Neural progenitor cell (in vitro differentiated cells): ENCODE measurements around the gene CREB3L2. TPM values are rescaled to one million over a fixed set of nuclear protein-coding genes. Genes with fewer than 3 reads are reported as not detected.

Experiments used
- DNase-seq: peaks from one replicate; pipeline ENCODE4 v3.0.0-alpha.2; 2016; ENCODE audit warnings: low spot score
- H2AFZ ChIP-seq: fragments of 200-600 bp; sonication (generic); replicated peaks from 2 replicates; pipeline ENCODE4 v1.6.1; 2016; ENCODE audit warnings: antibody characterized with exemption
- H3F3A ChIP-seq: fragments of 200-600 bp; sonication (generic); 2 replicates; pipeline ENCODE4 v1.6.1; 2016; ENCODE audit warnings: antibody characterized with exemption, low read depth
- H3K27ac ChIP-seq: fragments of 200-600 bp; sonication (generic); 2 replicates; pipeline ENCODE4 v1.5.1; 2016; ENCODE audit warnings: mild to moderate bottlenecking
- H3K27me3 ChIP-seq: fragments of 200-600 bp; sonication (generic); 2 replicates; pipeline ENCODE4 v1.6.1; 2016; ENCODE audit warnings: mild to moderate bottlenecking, moderate library complexity
- H3K36me3 ChIP-seq: fragments of 200-600 bp; sonication (generic); 2 replicates; pipeline ENCODE4 v1.5.1; 2016
- H3K4me1 ChIP-seq: fragments of 200-600 bp; sonication (generic); 2 replicates; pipeline ENCODE4 v1.6.1; 2016; ENCODE audit warnings: mixed run types
- H3K4me2 ChIP-seq: fragments of 200-600 bp; sonication (generic); 2 replicates; pipeline ENCODE4 v1.6.1; 2016
- H3K4me3 ChIP-seq: fragments of 200-600 bp; sonication (generic); 2 replicates; pipeline ENCODE4 v1.5.1; 2016
- H3K79me2 ChIP-seq: fragments of 200-600 bp; sonication (generic); 2 replicates; pipeline ENCODE4 v1.6.1; 2016; ENCODE audit warnings: low read depth
- H3K9ac ChIP-seq: fragments of 200-600 bp; sonication (generic); 2 replicates; pipeline ENCODE4 v1.6.1; 2016
- H3K9me3 ChIP-seq: fragments of 200-600 bp; sonication (generic); 2 replicates; pipeline ENCODE4 v1.5.1; 2016; ENCODE audit warnings: low read depth
- H4K20me1 ChIP-seq: fragments of 200-600 bp; sonication (generic); 2 replicates; pipeline ENCODE4 v1.6.1; 2016; ENCODE audit warnings: low read depth
- H3K27ac Mint-ChIP-seq: 3 replicates; pipeline ENCODE4 v1.8.0; 2021; ENCODE audit warnings: mixed read lengths
- H3K27me3 Mint-ChIP-seq: 2 replicates; pipeline ENCODE4 v1.8.0; 2022; ENCODE audit warnings: low read depth, mild to moderate bottlenecking, inconsistent platforms, moderate library complexity, mixed read lengths; ENCODE audit not compliant: insufficient read depth
- H3K36me3 Mint-ChIP-seq: 3 replicates; pipeline ENCODE4 v1.8.0; 2021; ENCODE audit warnings: mixed read lengths
- H3K4me1 Mint-ChIP-seq: 3 replicates; pipeline ENCODE4 v1.8.0; 2021; ENCODE audit warnings: mixed read lengths
- H3K4me3 Mint-ChIP-seq: 3 replicates; pipeline ENCODE4 v1.8.0; 2021; ENCODE audit warnings: mild to moderate bottlenecking, moderate library complexity, mixed read lengths
- H3K9me3 Mint-ChIP-seq: 3 replicates; pipeline ENCODE4 v1.8.0; 2020; ENCODE audit warnings: mixed read lengths
- EZH2 ChIP-seq: fragments of 200-600 bp; sonication (generic); IDR thresholded peaks from 2 replicates; pipeline ENCODE4 v1.6.1; 2017; ENCODE audit warnings: antibody characterized with exemption, mild to moderate bottlenecking, moderate library complexity
- EZH2phosphoT487 ChIP-seq: fragments of 200-600 bp; sonication (generic); IDR thresholded peaks from 2 replicates; pipeline ENCODE4 v1.6.1; 2017; ENCODE audit warnings: antibody characterized with exemption
- total RNA-seq: library from RNA; depleted of rRNA; stranded (reverse); fragments of >200 nt; gene quantifications from 2 replicates; pipeline ENCODE4 v1.2.3, GENCODE V29; 2015; ENCODE audit warnings: low replicate concordance
- TF ChIP-seq, protein P1 (sequence below): fragments of 200-600 bp; sonication (generic); IDR thresholded peaks from 2 replicates; pipeline ENCODE4 v1.5.1; 2017; ENCODE audit warnings: antibody characterized with exemption, mild to moderate bottlenecking

CREB3L2 gene
- total RNA-seq, 1 donor from 2014 or later = 9.9 TPM

- H3K4me2 ChIP-seq = no peak overlapping the region
- no peak overlapping the region for H3K27ac Mint-ChIP-seq
Observed at GRCh38 chr7:137871170-137871915, 130.5 kb downstream of the CREB3L2 start.

GRCh38 chr7:137870684-137871083 lies 131.2 kb downstream of the CREB3L2 start:
- H3K9me3 Mint-ChIP-seq = peaks cover 20% of the 10 kb centered on the region

More at GRCh38 chr7:137871170-137871915, 130.5 kb downstream of the CREB3L2 start:
- TF ChIP-seq EZH2 (no peak), EZH2phosphoT487 (no peak)
- TF ChIP-seq, protein P1, sequence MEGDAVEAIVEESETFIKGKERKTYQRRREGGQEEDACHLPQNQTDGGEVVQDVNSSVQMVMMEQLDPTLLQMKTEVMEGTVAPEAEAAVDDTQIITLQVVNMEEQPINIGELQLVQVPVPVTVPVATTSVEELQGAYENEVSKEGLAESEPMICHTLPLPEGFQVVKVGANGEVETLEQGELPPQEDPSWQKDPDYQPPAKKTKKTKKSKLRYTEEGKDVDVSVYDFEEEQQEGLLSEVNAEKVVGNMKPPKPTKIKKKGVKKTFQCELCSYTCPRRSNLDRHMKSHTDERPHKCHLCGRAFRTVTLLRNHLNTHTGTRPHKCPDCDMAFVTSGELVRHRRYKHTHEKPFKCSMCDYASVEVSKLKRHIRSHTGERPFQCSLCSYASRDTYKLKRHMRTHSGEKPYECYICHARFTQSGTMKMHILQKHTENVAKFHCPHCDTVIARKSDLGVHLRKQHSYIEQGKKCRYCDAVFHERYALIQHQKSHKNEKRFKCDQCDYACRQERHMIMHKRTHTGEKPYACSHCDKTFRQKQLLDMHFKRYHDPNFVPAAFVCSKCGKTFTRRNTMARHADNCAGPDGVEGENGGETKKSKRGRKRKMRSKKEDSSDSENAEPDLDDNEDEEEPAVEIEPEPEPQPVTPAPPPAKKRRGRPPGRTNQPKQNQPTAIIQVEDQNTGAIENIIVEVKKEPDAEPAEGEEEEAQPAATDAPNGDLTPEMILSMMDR = no peak
- Mint-ChIP-seq H3K36me3 (peaks cover 60% of the 10 kb centered on the region), H3K4me1 (peaks cover 26% of the 10 kb centered on the region), H3K9me3 (peaks cover 14% of the 10 kb centered on the region), H3K4me3 (no peak overlapping the region), H3K27me3 (peaks cover 2% of the 10 kb centered on the region)
- no peaks in the 10 kb centered on the region for H3K36me3 ChIP-seq
- no peak overlapping the region for H3K4me3 ChIP-seq
- no peak for DNase-seq
- no peak overlapping the region for H3K9ac ChIP-seq
- H3K79me2 ChIP-seq = no peaks in the 10 kb centered on the region
- H3K4me1 ChIP-seq = no peaks in the 10 kb centered on the region
- no peaks in the 10 kb centered on the region for H4K20me1 ChIP-seq
- no peak overlapping the region for H2AFZ ChIP-seq
- no peaks in the 10 kb centered on the region for H3K27me3 ChIP-seq
- no peaks in the 10 kb centered on the region for H3K9me3 ChIP-seq
- H3F3A ChIP-seq = no peaks in the 10 kb centered on the region
- H3K27ac ChIP-seq = no peak overlapping the region

GRCh38 chr7:137870078-137870477 lies 131.8 kb downstream of the CREB3L2 start:
- H3K36me3 ChIP-seq = peaks cover 10% of the 10 kb centered on the region

More at GRCh38 chr7:137870684-137871083, 131.2 kb downstream of the CREB3L2 start:
- no peak overlapping the region for H3K27ac Mint-ChIP-seq
- DNase-seq = no peak
- no peaks in the 10 kb centered on the region for H3K27me3 ChIP-seq
- H3K36me3 Mint-ChIP-seq = peaks cover 60% of the 10 kb centered on the region
- peaks cover 2% of the 10 kb centered on the region for H3K27me3 Mint-ChIP-seq
- peaks cover 6% of the 10 kb centered on the region for H3K36me3 ChIP-seq
- H2AFZ ChIP-seq = no peak overlapping the region
- no peak overlapping the region for H3K4me2 ChIP-seq
- peaks cover 3% of the 10 kb centered on the region for H3K9me3 ChIP-seq
- H3K4me3 ChIP-seq = no peak overlapping the region
- TF ChIP-seq, protein P1 = no peak
- TF ChIP-seq EZH2phosphoT487 (no peak), EZH2 (no peak)
- no peaks in the 10 kb centered on the region for H3K79me2 ChIP-seq
- H3K27ac ChIP-seq = no peak overlapping the region
- H3K4me1 Mint-ChIP-seq = peaks cover 20% of the 10 kb centered on the region
- H3K4me1 ChIP-seq = no peaks in the 10 kb centered on the region
- H3F3A ChIP-seq = no peaks in the 10 kb centered on the region
- H3K4me3 Mint-ChIP-seq = no peak overlapping the region
- no peak overlapping the region for H3K9ac ChIP-seq
- no peaks in the 10 kb centered on the region for H4K20me1 ChIP-seq

More at GRCh38 chr7:137870078-137870477, 131.8 kb downstream of the CREB3L2 start:
- no peaks in the 10 kb centered on the region for H3F3A ChIP-seq
- no peak overlapping the region for H3K27ac ChIP-seq
- H3K4me1 ChIP-seq = no peaks in the 10 kb centered on the region
- no peak overlapping the region for H3K4me2 ChIP-seq
- H3K27me3 Mint-ChIP-seq = no peaks in the 10 kb centered on the region
- no peaks in the 10 kb centered on the region for H4K20me1 ChIP-seq
- H3K79me2 ChIP-seq = no peaks in the 10 kb centered on the region
- no peaks in the 10 kb centered on the region for H3K27me3 ChIP-seq
- peaks cover 14% of the 10 kb centered on the region for H3K4me1 Mint-ChIP-seq
- H2AFZ ChIP-seq = no peak overlapping the region
- H3K27ac Mint-ChIP-seq = no peak overlapping the region
- peaks cover 60% of the 10 kb centered on the region for H3K36me3 Mint-ChIP-seq
- no peak for DNase-seq
- H3K4me3 ChIP-seq = no peak overlapping the region
- H3K9me3 Mint-ChIP-seq = peaks cover 23% of the 10 kb centered on the region
- no peak overlapping the region for H3K9ac ChIP-seq
- no peak for TF ChIP-seq EZH2
- TF ChIP-seq, protein P1 = no peak
- no peak for TF ChIP-seq EZH2phosphoT487
- peaks cover 3% of the 10 kb centered on the region for H3K9me3 ChIP-seq
- no peak overlapping the region for H3K4me3 Mint-ChIP-seq
